HCT116 (cell line): ENCODE results near the gene PROSER2. TPM values are rescaled to one million over a fixed set of nuclear protein-coding genes. Genes with fewer than 3 reads are reported as not detected.

ENCODE experiments used
- ATAC-seq: fragments of 200-7000 bp; cut with Tn5 transposase; 2 replicates; pipeline ENCODE4 v1.9.1; 2020; ENCODE audit warnings: mild to moderate bottlenecking, moderate library complexity
- BruUV-seq: library from RNA; stranded (reverse); fragments of 400-500 nt; replicated peaks from 2 replicates; lab custom pipeline; 2021; lab: Mats Ljungman, UMichigan
- CTCF ChIA-PET: fragments of 300-600 bp; sonication (Branson Sonifier 250); formaldehyde crosslinking; loops from one replicate; lab custom pipeline; 2021; ENCODE audit warnings: antibody characterized with exemption; lab: Charles Lee
- POLR2A ChIA-PET: fragments of 300-600, 350-600 bp; sonication (Branson Sonifier 250); formaldehyde crosslinking; loops from one replicate; lab custom pipeline; 2021; ENCODE audit warnings: antibody characterized with exemption; lab: Charles Lee
- RAD21 ChIA-PET, 2 experiments: fragments of 300-600 bp; sonication (Branson Sonifier 250); formaldehyde crosslinking; loops; one replicate each; lab custom pipeline; 2023; ENCODE audit warnings: low total read pairs in 2 of 2; ENCODE audit not compliant: uncharacterized antibody in 2 of 2, unreplicated experiment in 2 of 2, low non-redundant PET in 1 of 2; lab: Charles Lee
- DNase-seq: peaks from one replicate; pipeline ENCODE4 v3.0.0-alpha.2; 2010; ENCODE audit warnings: low read depth, low spot score
- H2AFZ ChIP-seq: fragments of 200-600 bp; shearing (Covaris generic), sonication (generic); 2 replicates; pipeline ENCODE4 v1.6.1; 2017; ENCODE audit warnings: low read depth, mixed run types, mixed read lengths, antibody characterized with exemption, low read length; ENCODE audit not compliant: poor library complexity, severe bottlenecking
- H3K27ac ChIP-seq: 2 replicates; pipeline ENCODE4 v1.5.1; 2012; ENCODE audit warnings: low read depth, low read length
- H3K27me3 ChIP-seq: fragments of 200-600 bp; sonication (generic); 2 replicates; pipeline ENCODE4 v1.6.1; 2016; ENCODE audit warnings: mixed run types, low read length, mixed read lengths; ENCODE audit not compliant: insufficient read depth
- H3K36me3 ChIP-seq, 2 experiments: fragments of 200-500 bp in 1 of 2; fragments of 200-600 bp in 1 of 2; sonication (Bioruptor generic) in 1 of 2; sonication (generic) in 1 of 2; 2 replicates each; pipeline versions ENCODE4 v1.5.1 to v1.6.1; 2014 to 2016; ENCODE audit warnings: low read length in 2 of 2, inconsistent platforms in 1 of 2, mixed read lengths in 1 of 2, mixed run types in 1 of 2; ENCODE audit not compliant: insufficient read depth in 2 of 2, control insufficient read depth in 1 of 2
- H3K4me1 ChIP-seq, 2 experiments: fragments of 200-600 bp in 1 of 2; sonication (generic) in 1 of 2; 2 replicates each; pipeline versions ENCODE4 v1.5.1 to v1.6.1; 2012 to 2017; ENCODE audit warnings: low read length in 2 of 2, inconsistent platforms in 1 of 2, mild to moderate bottlenecking in 1 of 2, mixed read lengths in 1 of 2, mixed run types in 1 of 2, moderate library complexity in 1 of 2; ENCODE audit not compliant: insufficient read depth in 2 of 2, control insufficient read depth in 1 of 2
- H3K4me2 ChIP-seq: fragments of 200-600 bp; sonication (generic); 2 replicates; pipeline ENCODE4 v1.6.1; 2017; ENCODE audit warnings: mixed run types, low read length, mixed read lengths
- H3K4me3 ChIP-seq, 2 experiments: fragments of 200-600 bp in 1 of 2; sonication (generic) in 1 of 2; replicated peaks in 1 of 2; 2 replicates each; pipeline ENCODE4 v1.5.1; 2011 to 2016; ENCODE audit warnings: low read length in 2 of 2, control low read depth in 1 of 2, low read depth in 1 of 2, mild to moderate bottlenecking in 1 of 2, mixed read lengths in 1 of 2, mixed run types in 1 of 2
- H3K79me2 ChIP-seq: fragments of 200-600 bp; sonication (generic); 2 replicates; pipeline ENCODE4 v1.6.1; 2017; ENCODE audit warnings: mild to moderate bottlenecking, mixed run types, low read length, moderate library complexity, mixed read lengths; ENCODE audit not compliant: insufficient read depth
- H3K9ac ChIP-seq: fragments of 200-600 bp; sonication (generic); 2 replicates; pipeline ENCODE4 v1.6.1; 2016; ENCODE audit warnings: low read length, mixed read lengths
- H3K9me2 ChIP-seq: fragments of 200-600 bp; sonication (generic), shearing (Covaris generic); 2 replicates; pipeline ENCODE4 v1.6.1; 2017; ENCODE audit warnings: mixed run types, mild to moderate bottlenecking, moderate library complexity; ENCODE audit not compliant: insufficient read depth
- H3K9me3 ChIP-seq, 2 experiments: fragments of 200-500 bp in 1 of 2; fragments of 200-600 bp in 1 of 2; sonication (Bioruptor generic) in 1 of 2; sonication (generic) in 1 of 2; 2 replicates each; pipeline ENCODE4 v1.6.1; 2014 to 2017; ENCODE audit warnings: low read length in 2 of 2, mixed read lengths in 2 of 2, inconsistent platforms in 1 of 2, low read depth in 1 of 2, mild to moderate bottlenecking in 1 of 2, mixed run types in 1 of 2, moderate library complexity in 1 of 2; ENCODE audit not compliant: control insufficient read depth in 1 of 2, insufficient read depth in 1 of 2
- H4K20me1 ChIP-seq: fragments of 200-600 bp; sonication (generic), shearing (Covaris generic); 2 replicates; pipeline ENCODE4 v1.6.1; 2017; ENCODE audit warnings: mixed run types, mild to moderate bottlenecking, moderate library complexity; ENCODE audit not compliant: insufficient read depth
- ATF3 ChIP-seq: IDR thresholded peaks from 2 replicates; pipeline ENCODE4 v1.6.1; 2012
- CEBPB ChIP-seq: IDR thresholded peaks from 2 replicates; pipeline ENCODE4 v1.6.1; 2012; ENCODE audit warnings: low read depth
- CTCF ChIP-seq, 3 experiments: fragments of 200-600 bp in 1 of 3; sonication (generic) in 1 of 3; IDR thresholded peaks in 2 of 3; conservative IDR thresholded peaks in 1 of 3; 2 replicates each; pipeline ENCODE4 v1.5.1; 2012 to 2017; ENCODE audit warnings: low read depth in 2 of 3, low read length in 2 of 3, antibody characterized with exemption in 1 of 3, borderline replicate concordance in 1 of 3, control low read depth in 1 of 3, mild to moderate bottlenecking in 1 of 3, mixed read lengths in 1 of 3, mixed run types in 1 of 3, moderate library complexity in 1 of 3; ENCODE audit not compliant: insufficient read depth in 1 of 3
- EGR1 ChIP-seq: IDR thresholded peaks from 2 replicates; pipeline ENCODE4 v1.6.1; 2012; ENCODE audit warnings: low read depth
- EZH2 ChIP-seq: fragments of 200-600 bp; sonication (generic); IDR thresholded peaks from 2 replicates; pipeline ENCODE4 v1.6.1; 2017; ENCODE audit warnings: antibody characterized with exemption, mixed run types
- EZH2phosphoT487 ChIP-seq: fragments of 200-600 bp; IDR thresholded peaks from 2 replicates; pipeline ENCODE4 v1.6.1; 2018; ENCODE audit warnings: antibody characterized with exemption, borderline replicate concordance
- JUND ChIP-seq: IDR thresholded peaks from 2 replicates; pipeline ENCODE4 v1.6.1; 2012
- POLR2A ChIP-seq: IDR thresholded peaks from 2 replicates; pipeline ENCODE4 v1.7.0; 2011; ENCODE audit warnings: borderline replicate concordance; ENCODE audit not compliant: insufficient read depth, insufficient read length; ENCODE audit errors: extremely low read depth
- RAD21 ChIP-seq: IDR thresholded peaks from 2 replicates; pipeline ENCODE4 v1.6.1; 2012; ENCODE audit warnings: low read depth, mild to moderate bottlenecking
- SP1 ChIP-seq: IDR thresholded peaks from 2 replicates; pipeline ENCODE4 v1.6.1; 2012; ENCODE audit warnings: low read depth
- SRF ChIP-seq: IDR thresholded peaks from 2 replicates; pipeline ENCODE4 v1.6.1; 2012; ENCODE audit warnings: low read depth
- YY1 ChIP-seq: IDR thresholded peaks from 2 replicates; pipeline ENCODE4 v1.6.1; 2011; ENCODE audit warnings: low read length, low read depth, moderate library complexity, mild to moderate bottlenecking; ENCODE audit not compliant: insufficient replicate concordance; ENCODE audit errors: extremely low read depth
- intact Hi-C: fragments of 100-400 bp; cut with micrococcal nuclease; formaldehyde crosslinking; loops from 2 replicates; pipeline ENCODE4 v1.10.0; 2022
- total RNA-seq: library from RNA; stranded (reverse); gene quantifications from one replicate; pipeline ENCODE4 v1.2.1, GENCODE V29; 2021; ENCODE audit not compliant: unreplicated experiment

The PROSER2 gene
- total RNA-seq, 1 experiment from 2014 or later = 46.2 TPM

GRCh38 chr10:11908991-11909390 lies 85.8 kb downstream of the PROSER2 start:
- no peak overlapping the region for H3K4me3 ChIP-seq
- H3K4me1 ChIP-seq = peaks cover 0 to 3% of the 10 kb centered on the region in 2 experiments; a peak in 1 of 4 replicates
- ChIA-PET CTCF (no interaction called here), RAD21 (no interaction called here)
- no peaks in the 10 kb centered on the region for H3K9me2 ChIP-seq
- no peak overlapping the region for H3K9ac ChIP-seq
- DNase-seq = no peak
- TF ChIP-seq ATF3 = no peak
- TF ChIP-seq POLR2A = no peak
- TF ChIP-seq EZH2phosphoT487 = no peak
- TF ChIP-seq JUND = no peak
- TF ChIP-seq EGR1 = no peak
- TF ChIP-seq EZH2 = no peak
- TF ChIP-seq, all 23 proteins: peak for 0
- ATAC-seq = no peak
- H4K20me1 ChIP-seq = no peaks in the 10 kb centered on the region
- BruUV-seq = no TSS peak
- no peak overlapping the region for H3K27ac ChIP-seq
- no peak overlapping the region for H3K4me2 ChIP-seq
- POLR2A ChIA-PET = no interaction called here
- no peaks in the 10 kb centered on the region for H3K79me2 ChIP-seq
- no peaks in the 10 kb centered on the region for H3K9me3 ChIP-seq
- H2AFZ ChIP-seq = no peak overlapping the region
- intact Hi-C loops = no loop called here
- no peaks in the 10 kb centered on the region for H3K36me3 ChIP-seq
- H3K27me3 ChIP-seq = no peaks in the 10 kb centered on the region

- CTCF ChIA-PET = no interaction called here
- intact Hi-C loops = no loop called here
- ATAC-seq = no peak
These were observed 86.5 kb downstream of the PROSER2 start for GRCh38 chr10:11909618-11910017.

More at GRCh38 chr10:11909618-11910017, 86.5 kb downstream of the PROSER2 start:
- no peak overlapping the region for H3K4me3 ChIP-seq
- H3K79me2 ChIP-seq = no peaks in the 10 kb centered on the region
- H3K4me2 ChIP-seq = no peak overlapping the region
- H2AFZ ChIP-seq = no peak overlapping the region
- H3K9ac ChIP-seq = no peak overlapping the region
- TF ChIP-seq EGR1 (no peak), YY1 (no peak), RAD21 (no peak), POLR2A (no peak), SP1 (no peak), CEBPB (no peak), SRF (no peak), CTCF (IDR thresholded peaks at IDR 0.05 in 2 of 3, conservative IDR thresholded peaks at IDR 0.05 in 1 of 3; ENCODE audit: borderline replicate concordance in 1 of 3, insufficient read depth in 1 of 3, low read depth in 2 of 3, low read length in 2 of 3) (no peak)
- TF ChIP-seq, all 23 proteins: peak for 0
- Histone ChIP-seq H3K4me1 (peaks cover 0 to 3% of the 10 kb centered on the region in 2 experiments; a peak in 1 of 4 replicates), H4K20me1 (no peaks in the 10 kb centered on the region), H3K9me2 (no peaks in the 10 kb centered on the region), H3K36me3 (no peaks in the 10 kb centered on the region), H3K27me3 (no peaks in the 10 kb centered on the region), H3K27ac (no peak overlapping the region), H3K9me3 (no peaks in the 10 kb centered on the region)
- ChIA-PET RAD21 (no interaction called here), POLR2A (no interaction called here)
- no peak for DNase-seq
- BruUV-seq = no TSS peak
